Activated naive CD4-positive, alpha-beta T cell treated with anti-CD3 and anti-CD28 coated beads, Interleukin-2, amount 50 U/mL, for 72 hours (primary cell): ENCODE measurements around the gene MAML3. TPM values are rescaled to one million over a fixed set of nuclear protein-coding genes. Genes with fewer than 3 reads are reported as not detected.
A peak's percentile ranks its signal among the peaks of the same experiment; 100 is the strongest.

ENCODE experiments used
- ATAC-seq, 2 donors: fragments of 150-1000 bp; cut with Tn5 transposase; 2 replicates each; pipeline ENCODE4 v1.10.0; 2021; ENCODE audit warnings: mild to moderate bottlenecking in 2 of 2, moderate library complexity in 2 of 2
- DNase-seq, 2 donors: peaks; one replicate each; pipeline ENCODE4 v3.0.0; 2021 to 2022; ENCODE audit warnings: low spot score in 2 of 2
- H3K27ac Mint-ChIP-seq, 2 donors: one replicate each; pipeline ENCODE4 v1.8.0; 2022; ENCODE audit warnings: mild to moderate bottlenecking in 2 of 2, mixed read lengths in 2 of 2
- H3K36me3 Mint-ChIP-seq, 2 donors: one replicate each; pipeline ENCODE4 v1.8.0; 2022; ENCODE audit warnings: mixed read lengths in 2 of 2
- H3K9me3 Mint-ChIP-seq, 2 donors: one replicate each; pipeline ENCODE4 v1.8.0; 2022; ENCODE audit warnings: mixed read lengths in 2 of 2
- total RNA-seq, 2 donors: library from RNA; stranded (reverse); gene quantifications; one replicate each; pipeline ENCODE4 v1.2.3, GENCODE V29; 2022

MAML3 gene
- total RNA-seq, 2 donors from 2014 or later, result 0.70 to 1.0 TPM

DNA sequence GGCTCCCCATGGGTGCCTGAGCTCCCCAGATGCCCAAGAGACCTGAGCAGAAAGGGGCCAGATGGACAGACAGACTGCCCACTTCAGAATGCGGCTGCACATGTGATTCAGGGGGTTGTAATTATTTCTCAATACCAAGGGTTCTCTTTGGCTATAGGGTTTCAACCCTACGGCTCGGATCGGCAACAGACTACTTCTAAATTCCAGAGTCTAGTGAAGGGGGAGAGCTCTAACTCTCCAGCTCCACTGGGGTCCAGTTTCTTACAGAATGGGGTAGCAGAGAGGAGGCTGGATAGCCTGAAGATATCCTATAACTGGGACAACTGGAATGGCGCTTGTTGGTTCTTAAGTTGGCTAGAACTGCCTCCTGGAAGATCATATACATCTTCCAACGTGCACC, 352.1 kb downstream of the MAML3 start:
- ATAC-seq (no peak), DNase-seq (no peak)
- Mint-ChIP-seq H3K9me3 (no peaks in the 10 kb centered on the region), H3K27ac (no peak overlapping the region), H3K36me3 (no peaks in the 10 kb centered on the region)

DNA sequence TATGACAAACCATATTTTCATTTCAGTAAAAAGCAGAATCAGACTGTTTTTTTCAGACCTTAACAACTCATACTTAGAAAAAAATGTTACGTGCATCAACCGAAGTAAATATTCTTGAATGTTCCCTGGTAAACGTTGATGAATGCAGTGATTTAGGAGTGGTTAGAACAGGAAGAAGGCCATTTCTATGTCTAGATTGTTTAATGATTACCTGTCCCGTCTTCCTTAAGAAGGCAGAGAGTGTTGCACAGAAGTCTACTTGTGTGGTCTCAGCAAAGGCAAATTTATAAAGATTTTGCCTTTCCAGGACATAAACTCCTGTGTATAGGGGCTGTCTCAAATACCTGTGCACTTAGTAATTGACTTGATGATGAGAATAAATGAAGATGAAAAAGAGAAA, 353.9 kb downstream of the MAML3 start:
- Mint-ChIP-seq H3K27ac (no peak overlapping the region), H3K36me3 (no peaks in the 10 kb centered on the region), H3K9me3 (no peaks in the 10 kb centered on the region)
- ATAC-seq (no peak), DNase-seq (no peak)

- no peak for DNase-seq
- H3K36me3 Mint-ChIP-seq, result no peaks in the 10 kb centered on the region
- no peak for ATAC-seq
- H3K9me3 Mint-ChIP-seq, result no peaks in the 10 kb centered on the region
- H3K27ac Mint-ChIP-seq, result no peak overlapping the region
Observed at GRCh38 chr4:139799615-139800014, 354.4 kb downstream of the MAML3 start.

DNA sequence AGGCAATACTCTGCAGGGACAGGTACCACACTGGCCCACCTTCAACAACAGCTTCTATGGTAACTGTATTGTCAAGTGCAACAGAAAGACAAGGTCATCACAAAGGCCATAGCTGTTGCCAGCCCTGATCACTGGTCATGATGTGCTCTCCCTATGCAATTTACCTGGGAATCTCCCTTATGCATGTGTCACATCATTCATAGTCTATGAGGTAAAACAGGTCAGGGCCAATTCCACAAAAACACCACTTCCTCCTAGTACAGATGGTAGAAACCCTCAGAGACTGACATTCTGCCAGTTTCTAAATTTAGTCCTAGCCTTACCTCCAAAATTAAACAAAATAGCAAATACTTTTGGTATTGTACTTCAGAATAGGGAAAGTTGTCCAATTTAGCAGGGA, 355.5 kb downstream of the MAML3 start:
- DNase-seq (no peak), ATAC-seq (peak in 1 of 2 donors; percentile 88)
- Mint-ChIP-seq H3K27ac (no peak overlapping the region), H3K9me3 (no peaks in the 10 kb centered on the region), H3K36me3 (no peaks in the 10 kb centered on the region)

DNA sequence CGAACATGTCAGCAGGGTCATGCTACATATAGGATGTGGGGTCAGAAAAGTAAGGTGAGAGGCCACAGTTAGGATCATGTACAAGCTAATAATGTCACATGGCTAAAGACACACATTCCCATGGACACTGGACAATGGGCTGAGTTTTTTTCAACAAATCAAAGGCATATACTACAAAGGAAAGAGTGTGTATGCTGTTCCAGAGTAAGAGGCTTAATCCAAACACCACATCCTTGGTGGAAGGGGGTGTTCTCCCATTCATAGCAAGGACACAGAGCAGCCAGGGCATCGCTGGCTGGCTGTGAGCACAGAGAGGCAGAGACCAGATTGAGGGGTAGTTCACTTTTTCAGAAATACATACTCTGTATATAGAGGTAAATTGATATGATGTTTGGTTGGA, 356.7 kb downstream of the MAML3 start:
- ATAC-seq (no peak), DNase-seq (no peak)
- H3K9me3 Mint-ChIP-seq, result no peaks in the 10 kb centered on the region
- no peak overlapping the region for H3K27ac Mint-ChIP-seq
- H3K36me3 Mint-ChIP-seq, result no peaks in the 10 kb centered on the region

GRCh38 chr4:139795527-139796314, 358.3 kb downstream of the MAML3 start:
- no peaks in the 10 kb centered on the region for H3K36me3 Mint-ChIP-seq
- H3K27ac Mint-ChIP-seq, result no peak overlapping the region
- ATAC-seq, result no peak
- DNase-seq, result no peak
- H3K9me3 Mint-ChIP-seq, result no peaks in the 10 kb centered on the region

- no peaks in the 10 kb centered on the region for H3K9me3 Mint-ChIP-seq
- ATAC-seq, result no peak
- no peaks in the 10 kb centered on the region for H3K36me3 Mint-ChIP-seq
- no peak for DNase-seq
- no peak overlapping the region for H3K27ac Mint-ChIP-seq
Observed at GRCh38 chr4:139794158-139794954, 359.6 kb downstream of the MAML3 start.

DNA sequence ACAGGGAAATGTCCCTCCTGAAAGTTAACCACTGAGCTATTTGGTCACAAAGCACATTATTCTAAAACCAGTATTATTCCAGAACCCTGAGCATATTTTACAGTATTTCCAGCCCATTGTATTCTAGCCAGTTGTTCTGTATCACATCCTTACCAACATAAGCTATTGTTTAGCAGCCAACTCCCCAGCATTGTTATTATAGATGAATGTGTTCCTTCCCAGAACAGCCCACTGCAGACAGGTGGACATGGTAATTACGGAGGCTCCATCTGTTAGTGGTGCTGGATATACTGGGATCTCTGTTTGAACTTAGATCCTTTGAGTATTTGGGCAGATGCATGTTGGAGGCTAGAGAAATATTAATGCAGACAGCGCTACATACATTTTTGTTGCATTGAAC, 362.3 kb downstream of the MAML3 start:
- no peaks in the 10 kb centered on the region for H3K36me3 Mint-ChIP-seq
- no peaks in the 10 kb centered on the region for H3K9me3 Mint-ChIP-seq
- ATAC-seq, result no peak
- no peak overlapping the region for H3K27ac Mint-ChIP-seq
- DNase-seq, result no peak

GRCh38 chr4:139790291-139790690, 363.7 kb downstream of the MAML3 start:
- no peaks in the 10 kb centered on the region for H3K9me3 Mint-ChIP-seq
- H3K27ac Mint-ChIP-seq, result no peak overlapping the region
- no peak for ATAC-seq
- H3K36me3 Mint-ChIP-seq, result no peaks in the 10 kb centered on the region
- no peak for DNase-seq

GRCh38 chr4:139789096-139789654, 364.8 kb downstream of the MAML3 start:
- Mint-ChIP-seq H3K36me3 (no peaks in the 10 kb centered on the region), H3K27ac (no peak overlapping the region), H3K9me3 (no peaks in the 10 kb centered on the region)
- no peak for ATAC-seq
- DNase-seq, result no peak

- no peak for ATAC-seq
- Mint-ChIP-seq H3K36me3 (no peaks in the 10 kb centered on the region), H3K9me3 (no peaks in the 10 kb centered on the region), H3K27ac (no peak overlapping the region)
- DNase-seq, result no peak
Observed at GRCh38 chr4:139786494-139787354, 367.3 kb downstream of the MAML3 start.

GRCh38 chr4:139785356-139785755, 368.6 kb downstream of the MAML3 start:
- DNase-seq, result no peak
- no peak for ATAC-seq
- H3K36me3 Mint-ChIP-seq, result no peaks in the 10 kb centered on the region
- H3K9me3 Mint-ChIP-seq, result no peaks in the 10 kb centered on the region
- H3K27ac Mint-ChIP-seq, result no peak overlapping the region

- ATAC-seq, result no peak
- Mint-ChIP-seq H3K36me3 (no peaks in the 10 kb centered on the region), H3K27ac (no peak overlapping the region), H3K9me3 (no peaks in the 10 kb centered on the region)
- no peak for DNase-seq
Observed at GRCh38 chr4:139783741-139784484, 370.1 kb downstream of the MAML3 start.

DNA sequence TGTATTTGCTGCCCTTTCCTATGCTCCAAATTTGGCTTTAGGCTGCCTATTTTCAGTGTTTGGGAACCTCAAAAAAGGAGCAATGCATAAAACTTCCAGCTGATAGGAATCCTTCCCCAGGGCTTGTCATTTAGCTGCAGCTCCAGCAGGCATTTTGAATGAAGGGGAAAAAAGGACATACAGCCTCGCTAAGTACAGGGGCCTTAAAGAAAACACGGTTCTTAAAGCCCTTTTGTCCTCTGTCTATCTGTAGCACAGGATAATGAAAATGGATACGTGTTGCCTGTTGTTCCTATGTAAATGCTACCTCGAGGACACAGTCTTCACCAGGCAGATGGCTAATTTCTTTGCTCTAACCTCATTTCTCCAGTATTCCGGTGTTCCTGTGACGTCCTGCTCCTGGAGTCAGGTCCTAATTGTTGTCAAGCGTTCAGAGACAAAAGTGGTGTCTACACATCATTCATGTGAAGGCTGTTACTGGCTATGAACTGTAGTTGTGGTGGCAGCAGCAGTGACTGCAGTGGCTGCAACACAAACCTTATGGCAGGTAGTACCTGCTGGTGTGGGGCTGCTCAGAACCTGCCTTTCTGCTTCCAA, 371.0 kb downstream of the MAML3 start:
- DNase-seq (no peak), ATAC-seq (no peak)
- Mint-ChIP-seq H3K27ac (no peak overlapping the region), H3K9me3 (no peaks in the 10 kb centered on the region), H3K36me3 (no peaks in the 10 kb centered on the region)

DNA sequence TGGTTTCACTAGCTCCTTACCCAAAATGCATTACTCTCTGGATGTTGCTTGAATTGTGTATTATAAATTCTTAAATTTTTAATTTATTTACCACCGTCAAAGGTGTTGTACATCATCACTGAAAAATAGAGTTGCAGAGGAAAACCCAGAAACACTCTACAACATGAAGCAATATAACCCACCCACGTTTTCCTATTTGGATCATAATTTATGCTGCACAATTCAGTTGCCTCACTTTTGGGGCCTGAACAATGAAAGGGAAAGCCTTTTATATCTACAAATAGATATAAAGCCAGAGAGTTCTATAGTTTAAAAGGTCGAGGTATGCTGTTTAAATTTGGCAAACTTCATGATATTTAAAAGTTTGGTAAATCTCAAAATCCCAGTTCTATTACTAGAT, 372.9 kb downstream of the MAML3 start:
- Mint-ChIP-seq H3K27ac (no peak overlapping the region), H3K9me3 (no peaks in the 10 kb centered on the region), H3K36me3 (no peaks in the 10 kb centered on the region)
- DNase-seq (no peak), ATAC-seq (no peak)

- no peak for ATAC-seq
- Mint-ChIP-seq H3K9me3 (no peaks in the 10 kb centered on the region), H3K36me3 (no peaks in the 10 kb centered on the region), H3K27ac (no peak overlapping the region)
- no peak for DNase-seq
Observed at GRCh38 chr4:139779691-139780090, 374.3 kb downstream of the MAML3 start.
